GM12864 (cell line): ENCODE results near the gene DCDC1.
A peak's percentile ranks its signal among the peaks of the same experiment; 100 is the strongest.

ENCODE experiments used
- DNase-seq: peaks from one replicate; pipeline ENCODE4 v3.0.0-alpha.2; 2011; ENCODE audit warnings: low read depth
- H3K4me3 ChIP-seq: 2 replicates; pipeline ENCODE4 v1.5.1; 2011; ENCODE audit warnings: mild to moderate bottlenecking, low read depth, low read length, control low read depth
- TF ChIP-seq, protein P1 (sequence below): IDR thresholded peaks from 2 replicates; pipeline ENCODE4 v1.5.1; 2011; ENCODE audit warnings: low read depth, mild to moderate bottlenecking, moderate library complexity, low read length, control low read depth, inconsistent platforms; ENCODE audit errors: missing control alignments

DCDC1 gene

DNA sequence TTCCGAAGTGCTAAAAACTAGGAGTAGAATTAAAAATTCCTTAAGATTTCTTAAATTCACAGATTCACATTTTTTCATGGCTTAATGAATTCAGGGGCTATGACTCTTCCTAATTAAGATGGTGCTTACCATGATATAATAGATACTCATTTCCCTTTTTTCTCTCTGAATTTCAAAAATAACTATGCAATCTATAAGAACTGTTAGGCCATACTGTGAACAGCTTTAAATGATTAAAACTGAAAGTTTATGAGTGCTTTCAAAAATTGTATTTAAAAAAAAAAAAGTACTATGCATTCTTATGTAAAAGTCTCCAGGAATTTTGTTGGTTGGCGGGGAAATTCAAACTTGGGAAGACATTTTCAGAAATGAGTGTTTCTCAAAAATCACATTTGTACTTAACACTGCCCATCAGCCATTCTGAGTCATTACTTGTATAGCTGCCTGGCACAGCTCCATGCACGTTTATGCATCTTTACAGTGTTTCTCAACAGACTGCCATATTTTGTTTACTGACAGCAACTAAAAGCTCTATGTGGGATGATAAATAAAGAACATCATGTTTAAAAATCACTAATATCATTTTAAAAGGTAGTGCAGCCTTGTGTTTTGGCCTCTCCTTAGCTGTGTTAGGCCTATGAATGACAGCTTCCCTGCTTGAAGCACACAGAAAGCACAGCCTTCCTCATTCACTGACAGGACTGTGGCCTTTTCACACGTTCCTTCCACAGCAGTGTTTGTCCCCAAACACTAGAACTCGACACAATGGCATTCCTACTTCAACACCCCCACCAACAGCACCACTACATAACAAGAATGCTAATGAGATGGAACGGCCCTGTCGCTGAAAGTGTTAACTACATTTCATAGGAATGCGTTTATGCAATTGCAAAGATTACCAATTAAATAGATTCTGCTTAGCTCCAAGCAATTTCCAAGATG, 131.4 kb downstream of the DCDC1 start:
- TF ChIP-seq, protein P1, sequence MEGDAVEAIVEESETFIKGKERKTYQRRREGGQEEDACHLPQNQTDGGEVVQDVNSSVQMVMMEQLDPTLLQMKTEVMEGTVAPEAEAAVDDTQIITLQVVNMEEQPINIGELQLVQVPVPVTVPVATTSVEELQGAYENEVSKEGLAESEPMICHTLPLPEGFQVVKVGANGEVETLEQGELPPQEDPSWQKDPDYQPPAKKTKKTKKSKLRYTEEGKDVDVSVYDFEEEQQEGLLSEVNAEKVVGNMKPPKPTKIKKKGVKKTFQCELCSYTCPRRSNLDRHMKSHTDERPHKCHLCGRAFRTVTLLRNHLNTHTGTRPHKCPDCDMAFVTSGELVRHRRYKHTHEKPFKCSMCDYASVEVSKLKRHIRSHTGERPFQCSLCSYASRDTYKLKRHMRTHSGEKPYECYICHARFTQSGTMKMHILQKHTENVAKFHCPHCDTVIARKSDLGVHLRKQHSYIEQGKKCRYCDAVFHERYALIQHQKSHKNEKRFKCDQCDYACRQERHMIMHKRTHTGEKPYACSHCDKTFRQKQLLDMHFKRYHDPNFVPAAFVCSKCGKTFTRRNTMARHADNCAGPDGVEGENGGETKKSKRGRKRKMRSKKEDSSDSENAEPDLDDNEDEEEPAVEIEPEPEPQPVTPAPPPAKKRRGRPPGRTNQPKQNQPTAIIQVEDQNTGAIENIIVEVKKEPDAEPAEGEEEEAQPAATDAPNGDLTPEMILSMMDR: no peak
- DNase-seq: no peak
- no peak overlapping the region for H3K4me3 ChIP-seq

DNA sequence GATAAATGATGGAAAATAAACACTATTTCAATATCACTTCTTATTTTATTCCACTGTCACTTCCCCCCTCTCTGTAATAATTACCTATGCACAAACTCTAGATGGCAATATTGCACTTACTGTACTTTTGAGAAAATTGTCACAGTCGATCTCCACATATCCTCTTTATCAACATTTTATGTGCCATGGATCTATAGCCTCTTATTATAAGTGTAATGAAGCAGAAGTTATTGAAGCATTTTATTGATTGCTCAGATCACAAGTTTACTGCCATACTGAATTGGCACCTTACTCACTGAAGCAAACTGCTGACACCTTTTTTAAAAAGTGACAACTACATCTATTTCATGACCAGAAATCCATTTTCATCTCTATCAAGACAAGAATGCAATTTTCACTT, 133.4 kb downstream of the DCDC1 start:
- TF ChIP-seq, protein P1: no peak
- no peak overlapping the region for H3K4me3 ChIP-seq
- no peak for DNase-seq

DNA sequence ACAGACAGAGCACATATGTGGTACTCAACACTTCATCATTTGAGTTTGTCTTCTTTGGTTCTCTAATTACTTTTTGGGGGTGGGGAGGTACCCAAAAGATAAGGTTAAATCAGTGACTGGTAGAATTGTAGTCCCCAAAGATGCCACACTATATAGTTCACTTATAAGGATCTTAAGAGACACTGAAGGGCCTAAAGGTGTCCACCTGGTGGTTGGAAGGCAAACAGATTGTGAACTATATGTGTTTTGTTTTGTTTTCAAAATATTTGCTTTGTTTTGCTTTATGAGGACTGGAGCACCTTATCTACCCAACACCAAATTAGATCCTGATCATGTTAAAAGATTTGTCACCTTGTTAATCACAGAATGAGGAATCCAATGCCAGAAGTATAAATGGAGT, 136.1 kb downstream of the DCDC1 start:
- no peak for DNase-seq
- no peak overlapping the region for H3K4me3 ChIP-seq

DNA sequence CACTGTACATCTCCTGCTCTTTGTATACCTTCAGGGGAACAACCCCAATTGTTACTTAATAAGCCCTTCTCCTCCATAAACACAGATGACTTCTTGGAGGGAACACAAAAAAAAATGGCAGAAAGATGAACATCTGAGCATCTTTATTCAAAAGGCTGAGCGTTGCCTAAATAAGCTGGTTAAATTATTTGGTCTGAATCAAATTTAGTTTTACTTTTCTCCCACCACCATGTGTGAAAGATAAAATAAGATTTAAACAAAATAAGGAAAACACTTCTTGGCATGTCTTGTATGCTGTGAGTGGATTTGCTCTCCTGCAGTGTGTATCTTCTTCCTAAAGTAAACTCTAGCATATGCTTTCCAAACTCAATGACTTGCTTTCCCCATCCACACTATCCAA, 137.9 kb downstream of the DCDC1 start:
- no peak overlapping the region for H3K4me3 ChIP-seq
- TF ChIP-seq, protein P1: no peak
- no peak for DNase-seq

More for the DNA sequence above, 136.1 kb downstream of the DCDC1 start:
- TF ChIP-seq, protein P1: peak; percentile 33

DNA sequence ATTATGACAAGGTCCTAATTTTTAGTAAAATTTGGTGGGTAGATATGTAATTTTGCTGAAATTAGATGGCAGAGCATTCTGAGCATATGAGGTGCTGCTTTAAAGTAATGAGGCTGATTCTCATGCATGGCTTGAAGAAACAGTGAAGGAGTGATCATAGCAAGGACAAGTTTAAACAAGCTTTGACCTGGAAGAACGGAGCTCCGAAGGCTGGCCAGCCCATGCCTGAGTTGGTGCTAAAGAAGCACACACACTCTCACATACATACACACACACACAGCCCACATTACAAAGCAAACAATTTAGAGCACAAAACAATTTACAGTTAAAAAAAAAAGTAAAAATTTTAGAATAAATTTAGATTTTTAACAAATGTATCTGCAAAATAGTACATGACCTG, 150.7 kb downstream of the DCDC1 start:
- TF ChIP-seq, protein P1: no peak
- H3K4me3 ChIP-seq: no peak overlapping the region
- DNase-seq: no peak

DNA sequence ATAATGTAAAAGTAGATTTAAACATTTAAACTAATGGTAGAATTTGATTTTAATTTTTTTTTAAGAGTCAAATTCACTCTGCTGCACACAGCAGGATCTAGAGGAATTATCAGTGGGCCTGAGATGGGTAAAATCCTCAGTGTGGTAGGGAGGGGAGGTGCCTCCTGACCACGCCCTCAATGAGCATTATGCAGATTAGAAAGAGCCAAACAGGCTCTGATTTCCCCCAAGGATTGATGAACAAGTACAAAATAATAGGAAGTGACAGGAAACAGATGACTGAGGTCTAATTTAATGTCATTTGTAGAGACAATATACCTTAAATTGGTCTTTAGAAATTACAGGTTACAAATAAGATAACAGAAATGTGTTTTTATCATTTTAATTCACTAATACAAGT, 155.2 kb downstream of the DCDC1 start:
- DNase-seq: no peak
- TF ChIP-seq, protein P1: no peak
- no peak overlapping the region for H3K4me3 ChIP-seq

DNA sequence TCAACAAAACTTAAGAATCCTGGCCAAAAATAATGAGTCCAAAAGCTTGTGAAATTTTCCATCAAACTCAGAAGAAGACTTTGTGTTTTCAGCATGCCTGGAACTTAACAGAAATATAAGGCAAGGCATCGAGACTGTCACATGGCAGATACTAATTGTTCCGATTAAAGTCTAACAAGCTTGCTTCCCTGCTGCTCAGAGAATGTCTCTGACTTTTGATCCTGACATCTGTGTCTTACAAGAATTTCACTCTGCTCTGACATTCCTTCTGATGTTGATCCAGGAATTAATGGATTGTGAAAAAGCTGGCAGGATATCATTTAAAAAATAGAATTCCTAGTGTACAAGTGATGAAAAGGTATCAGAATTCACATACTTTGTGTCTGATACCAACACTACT, 170.2 kb downstream of the DCDC1 start:
- TF ChIP-seq, protein P1: no peak
- H3K4me3 ChIP-seq: no peak overlapping the region
- no peak for DNase-seq
